CD4-positive, alpha-beta T cell (primary cell): ENCODE results near the gene AGBL4. TPM values are rescaled to one million over a fixed set of nuclear protein-coding genes. Genes with fewer than 3 reads are reported as not detected.

Experiments used
- ATAC-seq: fragments of 200-7000 bp; cut with Tn5 transposase; one replicate; pipeline ENCODE4 v1.10.0; 2022; ENCODE audit warnings: mild to moderate bottlenecking; ENCODE audit not compliant: poor library complexity
- CTCF ChIA-PET: fragments of 350-600 bp; sonication (Branson Sonifier 250); formaldehyde crosslinking; loops from one replicate; lab custom pipeline; 2021; ENCODE audit warnings: antibody characterized with exemption, inconsistent platforms; lab: Charles Lee
- POLR2A ChIA-PET: fragments of 350-600 bp; sonication (Branson Sonifier 250); formaldehyde crosslinking; loops from one replicate; lab custom pipeline; 2021; ENCODE audit warnings: antibody characterized with exemption, inconsistent platforms; lab: Charles Lee
- DNase-seq, 14 experiments: peaks; one replicate each; pipeline ENCODE4 v3.0.0-alpha.2; 2013 to 2020; ENCODE audit warnings: mixed read lengths in 2 of 14
- H3K27ac ChIP-seq, 2 donors: one replicate each; pipeline versions ENCODE4 v1.5.1 to v1.7.0; 2013; ENCODE audit warnings: low read length in 2 of 2, low read depth in 1 of 2, mild to moderate bottlenecking in 1 of 2
- H3K27me3 ChIP-seq, 2 experiments: 1 replicate in 1 of 2; 2 replicates in 1 of 2; pipeline versions ENCODE4 v1.6.1 to v1.7.0; 2013; ENCODE audit warnings: low read length in 2 of 2, control low read depth in 1 of 2, mild to moderate bottlenecking in 1 of 2, moderate library complexity in 1 of 2; ENCODE audit not compliant: insufficient read depth in 2 of 2, control insufficient read depth in 1 of 2
- H3K36me3 ChIP-seq: one replicate; pipeline ENCODE4 v1.6.1; 2013; ENCODE audit warnings: low read length, control low read depth; ENCODE audit not compliant: insufficient read depth
- H3K4me1 ChIP-seq: one replicate; pipeline ENCODE4 v1.6.1; 2013; ENCODE audit warnings: low read length, control low read depth; ENCODE audit not compliant: insufficient read depth
- H3K4me3 ChIP-seq: one replicate; pipeline ENCODE4 v1.5.1; 2013; ENCODE audit warnings: mild to moderate bottlenecking, low read length, moderate library complexity
- H3K9me3 ChIP-seq, 2 experiments: 1 replicate in 1 of 2; 2 replicates in 1 of 2; pipeline versions ENCODE4 v1.6.1 to v1.7.0; 2013; ENCODE audit warnings: low read length in 2 of 2, mild to moderate bottlenecking in 2 of 2, control low read depth in 1 of 2, moderate library complexity in 1 of 2; ENCODE audit not compliant: control insufficient read depth in 1 of 2, insufficient read depth in 1 of 2
- H3K27ac Mint-ChIP-seq: one replicate; pipeline ENCODE4 v1.8.0; 2020; ENCODE audit warnings: mixed read lengths
- H3K27me3 Mint-ChIP-seq: one replicate; pipeline ENCODE4 v1.8.0; 2021; ENCODE audit warnings: mixed read lengths
- H3K36me3 Mint-ChIP-seq: one replicate; pipeline ENCODE4 v1.8.0; 2021; ENCODE audit warnings: low read depth, mixed read lengths
- H3K4me1 Mint-ChIP-seq: one replicate; pipeline ENCODE4 v1.8.0; 2021; ENCODE audit warnings: low read depth, mixed read lengths
- H3K4me3 Mint-ChIP-seq: one replicate; pipeline ENCODE4 v1.8.0; 2020; ENCODE audit warnings: mild to moderate bottlenecking, mixed read lengths
- H3K9me3 Mint-ChIP-seq: one replicate; pipeline ENCODE4 v1.8.0; 2020; ENCODE audit warnings: mixed read lengths
- intact Hi-C, 2 experiments: fragments of 100-400 bp; cut with DNase I in 1 of 2; cut with micrococcal nuclease in 1 of 2; formaldehyde crosslinking; loops; one replicate each; pipeline versions ENCODE4 v1.15.1 to v1.9.0; 2023 to 2025; cut with DNase I, micrococcal nuclease
- total RNA-seq, 174 experiments: library from RNA in 2 of 174; stranded (reverse) in 2 of 174; gene quantifications; one replicate each; pipeline ENCODE4 v1.2.3 and lab custom pipeline; 2021 to 2026
- TF ChIP-seq, protein P1 (sequence below): fragments of 200-600 bp; IDR thresholded peaks from one replicate; pipeline ENCODE4 v1.8.0; 2022; ENCODE audit warnings: antibody characterized with exemption, mild to moderate bottlenecking

Gene AGBL4
- total RNA-seq, 2 experiments from 2014 or later: 0.11 TPM; not detected in 1

DNA sequence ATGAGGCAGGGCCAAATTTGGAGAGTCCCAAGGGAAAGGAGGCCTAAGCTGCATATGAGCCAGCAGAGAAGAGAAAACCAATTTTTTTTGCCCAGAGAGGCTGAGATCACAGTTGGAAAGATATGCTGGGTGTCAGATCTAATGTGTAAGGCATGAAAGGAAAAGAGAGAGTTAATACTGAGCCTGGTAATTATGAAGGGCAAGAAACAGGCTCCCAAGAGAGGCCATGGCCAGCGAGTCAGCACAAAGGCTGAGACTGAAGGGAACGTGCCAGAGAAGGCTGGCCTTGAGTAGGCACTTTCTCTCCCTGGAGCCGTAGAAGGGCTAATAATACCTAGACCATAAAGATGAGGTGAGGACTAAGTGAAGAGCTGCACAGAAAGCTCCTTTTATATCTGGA is 1215.3 kb downstream of the AGBL4 start:
- H3K4me3 Mint-ChIP-seq: no peak overlapping the region
- TF ChIP-seq, protein P1, sequence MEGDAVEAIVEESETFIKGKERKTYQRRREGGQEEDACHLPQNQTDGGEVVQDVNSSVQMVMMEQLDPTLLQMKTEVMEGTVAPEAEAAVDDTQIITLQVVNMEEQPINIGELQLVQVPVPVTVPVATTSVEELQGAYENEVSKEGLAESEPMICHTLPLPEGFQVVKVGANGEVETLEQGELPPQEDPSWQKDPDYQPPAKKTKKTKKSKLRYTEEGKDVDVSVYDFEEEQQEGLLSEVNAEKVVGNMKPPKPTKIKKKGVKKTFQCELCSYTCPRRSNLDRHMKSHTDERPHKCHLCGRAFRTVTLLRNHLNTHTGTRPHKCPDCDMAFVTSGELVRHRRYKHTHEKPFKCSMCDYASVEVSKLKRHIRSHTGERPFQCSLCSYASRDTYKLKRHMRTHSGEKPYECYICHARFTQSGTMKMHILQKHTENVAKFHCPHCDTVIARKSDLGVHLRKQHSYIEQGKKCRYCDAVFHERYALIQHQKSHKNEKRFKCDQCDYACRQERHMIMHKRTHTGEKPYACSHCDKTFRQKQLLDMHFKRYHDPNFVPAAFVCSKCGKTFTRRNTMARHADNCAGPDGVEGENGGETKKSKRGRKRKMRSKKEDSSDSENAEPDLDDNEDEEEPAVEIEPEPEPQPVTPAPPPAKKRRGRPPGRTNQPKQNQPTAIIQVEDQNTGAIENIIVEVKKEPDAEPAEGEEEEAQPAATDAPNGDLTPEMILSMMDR: no peak
- intact Hi-C loops: no loop called here
- H3K27ac Mint-ChIP-seq: no peak overlapping the region
- DNase-seq (no peak), ATAC-seq (no peak)
- CTCF ChIA-PET: no interaction called here
- peaks cover 3% of the 10 kb centered on the region for H3K27me3 Mint-ChIP-seq
- Histone ChIP-seq H3K9me3 (no peaks in the 10 kb centered on the region), H3K4me3 (no peak overlapping the region), H3K4me1 (no peaks in the 10 kb centered on the region), H3K27me3 (no peaks in the 10 kb centered on the region), H3K27ac (no peak overlapping the region), H3K36me3 (no peaks in the 10 kb centered on the region)
- no peaks in the 10 kb centered on the region for H3K36me3 Mint-ChIP-seq
- H3K4me1 Mint-ChIP-seq: no peaks in the 10 kb centered on the region
- H3K9me3 Mint-ChIP-seq: no peaks in the 10 kb centered on the region
- POLR2A ChIA-PET: no interaction called here

- Mint-ChIP-seq H3K4me3 (no peak overlapping the region), H3K4me1 (no peaks in the 10 kb centered on the region), H3K36me3 (no peaks in the 10 kb centered on the region), H3K27ac (no peak overlapping the region), H3K9me3 (no peaks in the 10 kb centered on the region), H3K27me3 (no peaks in the 10 kb centered on the region)
- no peaks in the 10 kb centered on the region for H3K27me3 ChIP-seq
- CTCF ChIA-PET: no interaction called here
- DNase-seq (no peak), ATAC-seq (no peak)
- H3K4me3 ChIP-seq: no peak overlapping the region
- intact Hi-C loops: no loop called here
- no peaks in the 10 kb centered on the region for H3K36me3 ChIP-seq
- TF ChIP-seq, protein P1: no peak
- POLR2A ChIA-PET: no interaction called here
- no peaks in the 10 kb centered on the region for H3K4me1 ChIP-seq
- no peak overlapping the region for H3K27ac ChIP-seq
- H3K9me3 ChIP-seq: no peaks in the 10 kb centered on the region
Observed at GRCh38 chr1:48807554-48808260, 1216.0 kb downstream of the AGBL4 start.

DNA sequence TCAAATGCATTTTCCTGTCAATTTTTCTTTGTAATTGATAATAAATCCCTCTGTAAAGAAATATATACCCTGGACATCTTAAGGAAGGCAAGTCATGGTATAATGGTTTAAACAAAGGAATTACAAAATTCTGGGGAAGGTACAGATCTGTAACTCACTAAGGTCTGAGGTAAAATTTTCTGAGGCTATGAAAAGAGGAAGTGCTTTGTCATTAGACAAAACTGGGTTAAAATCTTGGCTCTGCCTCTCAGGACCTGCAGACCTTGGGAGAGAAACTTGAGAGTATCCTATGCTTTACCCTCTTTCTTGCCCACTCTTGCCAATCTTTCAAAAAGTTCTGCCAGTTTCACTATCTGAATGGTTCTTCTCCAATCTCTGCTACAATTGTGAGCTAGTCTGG is 1220.3 kb downstream of the AGBL4 start:
- POLR2A ChIA-PET: no interaction called here
- DNase-seq (no peak), ATAC-seq (no peak)
- H3K27me3 ChIP-seq: no peaks in the 10 kb centered on the region
- H3K36me3 Mint-ChIP-seq: no peaks in the 10 kb centered on the region
- H3K4me1 Mint-ChIP-seq: no peaks in the 10 kb centered on the region
- H3K4me1 ChIP-seq: no peaks in the 10 kb centered on the region
- no peaks in the 10 kb centered on the region for H3K9me3 Mint-ChIP-seq
- H3K4me3 Mint-ChIP-seq: no peak overlapping the region
- CTCF ChIA-PET: no interaction called here
- TF ChIP-seq, protein P1: no peak
- H3K9me3 ChIP-seq: no peaks in the 10 kb centered on the region
- no peak overlapping the region for H3K27ac ChIP-seq
- no peak overlapping the region for H3K4me3 ChIP-seq
- no peaks in the 10 kb centered on the region for H3K36me3 ChIP-seq
- peaks cover 20% of the 10 kb centered on the region for H3K27me3 Mint-ChIP-seq
- no peak overlapping the region for H3K27ac Mint-ChIP-seq
- intact Hi-C loops: no loop called here
